ENCODE measurements around the gene ANXA10. TPM values are rescaled to one million over a fixed set of nuclear protein-coding genes. Genes with fewer than 3 reads are reported as not detected.
"Not testable (repeated sequence)": the region's sequence is repeated elsewhere in the genome, so short reads cannot be mapped to it uniquely, and the experiment has no call there.

ANXA10 gene
- total RNA-seq, 1 donor from 2014 or later, result not detected

DNA sequence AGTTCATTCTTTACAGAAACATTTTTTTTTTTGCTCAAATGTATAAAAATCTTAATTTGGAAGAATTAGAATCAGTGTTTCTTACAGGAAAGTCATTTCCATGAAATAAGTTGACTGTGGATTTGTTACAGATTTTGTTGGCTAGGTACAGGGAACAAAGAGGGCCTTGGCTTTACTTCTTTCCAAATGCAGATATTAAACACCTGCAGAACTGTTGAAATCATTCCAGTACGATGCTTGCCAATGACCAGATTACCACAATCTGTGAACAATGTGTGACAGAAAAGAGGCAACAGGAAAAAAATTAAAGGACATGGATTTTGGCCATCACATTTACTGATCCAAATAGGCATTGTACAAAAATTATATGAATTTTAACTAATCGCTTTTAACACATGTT lies 70.8 kb downstream of the ANXA10 start:
- DNase-seq, result no peak

GRCh38 chr4:168164045-168164444 lies 71.7 kb downstream of the ANXA10 start:
- DNase-seq, result no peak

- no peak for DNase-seq
These were observed 72.7 kb downstream of the ANXA10 start for GRCh38 chr4:168164915-168165548.

GRCh38 chr4:168167714-168168284 lies 75.5 kb downstream of the ANXA10 start:
- DNase-seq, result no peak

- DNase-seq, result no peak
These were observed 82.0 kb downstream of the ANXA10 start for GRCh38 chr4:168174308-168174707.

- no peak for DNase-seq
These were observed 85.3 kb downstream of the ANXA10 start for GRCh38 chr4:168177546-168178149.

- DNase-seq, result peak; percentile 3
These were observed 91.6 kb downstream of the ANXA10 start for GRCh38 chr4:168183717-168184571.

GRCh38 chr4:168188754-168189153 lies 96.4 kb downstream of the ANXA10 start:
- no peak for DNase-seq

DNA sequence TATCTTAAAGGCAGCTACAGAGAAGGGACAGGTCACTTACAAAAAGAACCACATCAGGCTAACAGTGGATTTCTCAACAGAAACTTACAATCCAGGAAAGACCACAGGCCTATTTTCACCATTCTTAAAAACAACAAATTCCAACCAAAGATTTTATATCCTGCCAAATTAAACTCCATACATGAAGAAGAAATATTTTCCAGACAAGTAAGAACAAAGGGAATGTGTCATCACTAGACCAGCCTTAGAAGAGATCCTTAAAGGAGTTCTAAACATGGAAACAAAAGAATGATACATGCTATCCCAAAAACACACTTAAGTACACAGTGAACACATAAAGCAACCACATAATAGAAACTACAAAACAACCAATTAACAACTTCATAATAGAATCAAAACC lies 105.6 kb downstream of the ANXA10 start:
- no peak for DNase-seq

DNA sequence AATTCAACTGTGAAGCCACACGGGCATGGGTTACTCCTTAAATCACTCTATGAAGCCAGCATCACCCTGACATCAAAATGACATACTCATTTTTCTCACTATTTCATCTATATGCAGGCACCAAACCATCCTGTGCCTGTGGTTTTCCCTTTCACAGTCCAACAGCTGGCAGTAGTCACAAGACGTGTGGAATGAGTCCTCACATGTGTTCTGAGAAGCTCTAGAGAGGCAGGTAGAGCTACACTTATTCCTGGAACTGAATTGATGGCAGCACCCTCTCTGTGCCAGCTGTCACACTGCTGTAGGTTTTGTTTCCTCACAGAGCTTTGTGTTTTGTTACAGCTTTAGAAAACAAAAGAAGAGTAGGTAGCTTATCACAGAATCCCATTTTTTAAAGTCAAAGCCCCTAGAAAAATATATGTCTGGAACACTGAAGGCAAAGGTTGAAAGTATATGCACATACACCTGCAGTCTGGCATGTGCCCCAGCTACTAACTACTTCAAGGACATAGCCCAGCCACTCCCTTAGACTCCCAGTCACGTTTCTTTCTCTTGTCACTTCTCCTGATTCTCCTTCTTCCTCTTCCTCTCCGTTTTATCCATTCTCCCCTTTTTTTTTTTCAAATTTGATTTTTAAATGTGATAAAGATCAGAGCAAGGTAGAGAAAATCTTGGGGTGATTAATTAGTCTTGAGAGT lies 107.1 kb downstream of the ANXA10 start:
- DNase-seq, result no peak

DNA sequence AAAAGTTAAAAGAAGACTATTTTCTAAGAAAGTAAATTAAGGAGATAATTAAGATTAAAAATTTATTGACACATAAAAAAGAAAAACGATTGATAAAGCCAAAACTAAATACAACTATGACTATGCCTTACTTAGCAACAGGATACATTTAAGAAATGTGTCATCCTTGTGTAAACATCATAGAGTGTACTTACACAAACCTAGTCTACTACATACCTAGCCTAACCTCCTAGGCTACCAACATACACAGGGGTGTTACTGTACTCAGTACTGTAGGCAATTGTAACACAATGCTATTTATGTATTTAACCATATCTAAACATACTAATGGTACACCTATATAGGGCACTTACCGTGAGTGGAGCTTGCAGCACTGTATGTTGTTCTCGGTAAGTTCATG lies 108.3 kb downstream of the ANXA10 start:
- DNase-seq, result no peak

GRCh38 chr4:168203233-168203911 lies 111.0 kb downstream of the ANXA10 start:
- no peak for DNase-seq

DNA sequence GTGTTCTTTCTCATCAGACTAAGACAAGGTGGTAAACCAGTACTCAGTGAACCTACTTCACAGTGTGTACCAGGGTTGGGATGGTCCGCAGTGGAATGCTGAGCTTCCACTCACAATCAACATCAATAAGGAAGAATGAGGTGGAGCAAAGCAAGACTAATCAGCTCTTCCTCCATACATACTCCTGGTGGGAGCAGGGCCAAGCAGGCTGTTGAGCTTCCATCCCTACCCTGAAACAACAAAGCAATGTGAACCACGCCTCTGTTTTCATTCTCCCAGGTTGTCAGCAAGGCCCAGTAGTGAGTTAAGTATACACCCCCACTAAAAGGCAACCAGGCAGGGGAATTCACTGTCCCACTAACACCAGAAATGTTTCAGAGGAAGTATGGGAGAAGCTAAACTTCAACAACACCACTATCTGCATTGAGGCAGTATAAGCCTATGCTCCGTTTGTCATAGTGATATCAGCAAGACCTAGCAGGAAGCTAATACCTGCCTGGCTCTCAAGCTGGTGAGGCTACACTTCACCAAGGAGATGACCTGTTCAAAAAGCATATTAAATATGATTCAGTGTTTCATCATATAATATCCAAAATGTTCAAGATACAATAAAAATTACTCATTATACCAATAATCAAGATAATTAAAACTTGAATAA lies 116.7 kb downstream of the ANXA10 start:
- DNase-seq, result no peak

DNA sequence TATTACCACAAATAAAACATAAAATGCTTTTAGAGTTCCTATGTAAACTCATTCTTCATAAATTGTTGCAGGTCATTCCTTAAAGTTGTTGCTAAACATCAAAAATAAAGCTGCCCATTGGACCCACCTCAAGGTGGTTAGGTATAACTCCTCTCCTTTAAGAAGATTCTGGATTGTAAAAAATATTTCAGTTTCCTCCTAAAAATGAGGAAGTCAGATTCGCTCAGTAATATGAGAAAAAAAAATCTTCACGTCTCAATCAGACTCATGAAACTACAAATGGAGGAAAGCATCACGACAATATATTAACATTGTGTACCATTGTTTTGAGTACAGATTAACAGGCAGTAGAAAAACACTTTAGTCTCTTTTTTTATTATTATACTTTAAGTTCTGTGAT lies 120.3 kb downstream of the ANXA10 start:
- DNase-seq, result no peak

DNA sequence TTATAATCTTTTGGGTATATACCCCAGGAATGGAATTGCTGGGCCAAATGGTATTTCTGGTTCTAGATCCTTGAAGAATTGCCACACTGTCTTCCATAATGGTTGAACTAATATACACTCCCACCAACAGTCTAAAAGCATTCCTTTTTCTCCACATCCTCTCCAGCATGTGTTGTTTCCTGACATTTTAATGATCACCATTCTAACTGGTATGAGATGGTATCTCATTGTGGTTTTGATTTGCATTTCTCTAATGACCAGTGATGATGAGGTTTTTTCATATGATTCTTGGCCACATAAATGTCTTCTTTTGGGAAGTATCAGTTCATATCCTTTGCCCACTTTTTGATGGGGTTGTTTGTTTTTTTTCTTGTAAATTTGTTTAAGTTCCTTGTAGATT lies 121.2 kb downstream of the ANXA10 start:
- not testable (repeated sequence) for DNase-seq

- no peak for DNase-seq
These were observed 126.3 kb downstream of the ANXA10 start for GRCh38 chr4:168218645-168219044.

- DNase-seq, result no peak
These were observed 128.6 kb downstream of the ANXA10 start for GRCh38 chr4:168220893-168221292.

DNA sequence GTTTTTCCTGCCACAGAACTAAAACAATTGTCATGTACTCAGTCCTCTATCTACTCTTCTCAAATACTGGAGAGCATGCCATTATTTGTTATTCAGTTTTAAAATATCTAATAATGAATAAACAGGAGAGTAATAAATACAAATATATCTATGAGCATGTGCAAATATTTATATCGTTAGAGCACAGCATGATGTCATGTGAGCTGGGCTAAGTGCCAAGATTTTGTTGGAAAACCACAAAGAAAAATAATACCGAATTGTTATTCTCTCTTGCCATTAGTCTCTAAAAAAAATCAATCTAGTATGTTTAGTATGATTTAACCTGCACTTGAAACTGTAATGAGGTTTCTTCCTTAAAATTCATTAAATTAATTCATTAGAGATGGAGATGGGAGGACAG lies 129.0 kb downstream of the ANXA10 start:
- peak; percentile 25 for DNase-seq

Measured in skin of body (tissue), 2 donors.